HG03064 (cell line): Measurements from ENCODE around the gene WDR74.
A peak's percentile ranks its signal among the peaks of the same experiment; 100 is the strongest.
"Not testable (repeated sequence)": the region's sequence is repeated elsewhere in the genome, so short reads cannot be mapped to it uniquely, and the experiment has no call there.

Experiments
- ATAC-seq: cut with Tn5 transposase; IDR thresholded peaks from one replicate; pipeline ENCODE4 v1.9.1; 2021; ENCODE audit warnings: low read depth; ENCODE audit not compliant: unreplicated experiment

Gene WDR74

GRCh38 chr11:62842171-62842741 lies 2.9 kb upstream of the WDR74 start:
- no peak for ATAC-seq

- peak; percentile 42 for ATAC-seq
Observed at GRCh38 chr11:62841361-62842170, 2.2 kb upstream of the WDR74 start.

- not testable (repeated sequence) for ATAC-seq
Observed at GRCh38 chr11:62840721-62841360, 1.5 kb upstream of the WDR74 start.

GRCh38 chr11:62835336-62835735 lies 4.1 kb downstream of the WDR74 start:
- ATAC-seq, result no peak

- peak; percentile 12 for ATAC-seq
Observed at GRCh38 chr11:62832336-62833234, 6.8 kb downstream of the WDR74 start, which contains the start of gene TEX54. Gene TEX54, minus strand, starts transcription at chr11:62832841.

- peak; percentile 75 for ATAC-seq
Observed at GRCh38 chr11:62831520-62832335, 7.7 kb downstream of the WDR74 start, which contains the start of gene STX5. Gene STX5, minus strand, starts transcription at chr11:62832051. Its CDS starts 808 bp downstream, at chr11:62831243.

- no peak for ATAC-seq
Observed at GRCh38 chr11:62830904-62831519, 8.4 kb downstream of the WDR74 start.

- not testable (repeated sequence) for ATAC-seq
Observed at GRCh38 chr11:62828130-62828529, 11.3 kb downstream of the WDR74 start.

- no peak for ATAC-seq
Observed at GRCh38 chr11:62823677-62824076, 15.7 kb downstream of the WDR74 start.

GRCh38 chr11:62817129-62817528 lies 22.3 kb downstream of the WDR74 start:
- no peak for ATAC-seq

- ATAC-seq, result no peak
Observed at GRCh38 chr11:62816557-62816956, 22.8 kb downstream of the WDR74 start.

GRCh38 chr11:62811659-62812058 lies 27.7 kb downstream of the WDR74 start:
- no peak for ATAC-seq

GRCh38 chr11:62810748-62811147 lies 28.6 kb downstream of the WDR74 start:
- no peak for ATAC-seq

- no peak for ATAC-seq
Observed at GRCh38 chr11:62806611-62807121, 32.7 kb downstream of the WDR74 start.

- no peak for ATAC-seq
Observed at GRCh38 chr11:62805961-62806441, 33.4 kb downstream of the WDR74 start.

- ATAC-seq, result peak; percentile 73
Observed at GRCh38 chr11:62805076-62805892, 34.1 kb downstream of the WDR74 start, which contains the start of gene NXF1. Gene NXF1, minus strand, starts transcription at chr11:62805440. Its CDS starts 84 bp downstream, at chr11:62805356.

- ATAC-seq, result peak; percentile 8
Observed at GRCh38 chr11:62804310-62805075, 34.9 kb downstream of the WDR74 start.
